Colonic mucosa (tissue), 4 donors: ENCODE measurements around the gene TRMT44. TPM values are rescaled to one million over a fixed set of nuclear protein-coding genes. Genes with fewer than 3 reads are reported as not detected.

ENCODE experiments used
- DNase-seq: peaks from one replicate; pipeline ENCODE4 v3.0.0-alpha.2; 2020
- H3K27ac ChIP-seq: fragments of 200-600 bp; one replicate; pipeline ENCODE4 v1.8.0; 2021
- H3K27me3 ChIP-seq: fragments of 200-600 bp; one replicate; pipeline ENCODE4 v1.8.0; 2021
- H3K36me3 ChIP-seq: fragments of 200-600 bp; one replicate; pipeline ENCODE4 v1.8.0; 2021
- H3K4me1 ChIP-seq: fragments of 200-600 bp; one replicate; pipeline ENCODE4 v1.8.0; 2021; ENCODE audit warnings: mild to moderate bottlenecking
- H3K4me3 ChIP-seq: fragments of 200-600 bp; one replicate; pipeline ENCODE4 v1.8.0; 2021
- H3K9ac ChIP-seq, 2 donors: one replicate each; pipeline ENCODE4 v1.7.0; 2013; ENCODE audit warnings: control low read depth in 2 of 2, low read depth in 2 of 2, low read length in 2 of 2
- H3K9me3 ChIP-seq: fragments of 200-600 bp; one replicate; pipeline ENCODE4 v1.8.0; 2021
- CTCF ChIP-seq: fragments of 200-600 bp; IDR thresholded peaks from one replicate; pipeline ENCODE4 v1.8.0; 2022; ENCODE audit warnings: antibody characterized with exemption, mild to moderate bottlenecking
- intact Hi-C: fragments of 100-400 bp; cut with DNase I; formaldehyde crosslinking; loops from one replicate; pipeline ENCODE4 v1.14.1; 2022
- total RNA-seq, 2 donors: library from RNA; stranded (reverse); fragmentation: NEBNext Ultra II Directional in 1 of 2; extraction: Animal tissue kit (Norgen Biotek cat#: 25700) in 1 of 2; gene quantifications; one replicate each; pipeline ENCODE4 v1.2.1, GENCODE V29; 2021
- donor health status: healthy.
- donor health status: DM: no; HTN: no; CAD: no.
- donor health status: DM: no; HTN: no; CAD: no.

TRMT44 gene
- total RNA-seq, 2 donors from 2014 or later: 10.3 to 15.6 TPM

GRCh38 chr4:8439168-8439567 lies 1.4 kb upstream of the TRMT44 start:
- TF ChIP-seq CTCF: no peak
- Histone ChIP-seq H3K27ac (peak overlapping the region; percentile 92), H3K27me3 (no peaks in the 10 kb centered on the region), H3K9me3 (no peaks in the 10 kb centered on the region), H3K4me1 (peaks cover 9% of the 10 kb centered on the region), H3K9ac (no peak overlapping the region), H3K36me3 (no peaks in the 10 kb centered on the region), H3K4me3 (no peak overlapping the region)
- intact Hi-C loops: no loop called here
- DNase-seq: no peak

DNA sequence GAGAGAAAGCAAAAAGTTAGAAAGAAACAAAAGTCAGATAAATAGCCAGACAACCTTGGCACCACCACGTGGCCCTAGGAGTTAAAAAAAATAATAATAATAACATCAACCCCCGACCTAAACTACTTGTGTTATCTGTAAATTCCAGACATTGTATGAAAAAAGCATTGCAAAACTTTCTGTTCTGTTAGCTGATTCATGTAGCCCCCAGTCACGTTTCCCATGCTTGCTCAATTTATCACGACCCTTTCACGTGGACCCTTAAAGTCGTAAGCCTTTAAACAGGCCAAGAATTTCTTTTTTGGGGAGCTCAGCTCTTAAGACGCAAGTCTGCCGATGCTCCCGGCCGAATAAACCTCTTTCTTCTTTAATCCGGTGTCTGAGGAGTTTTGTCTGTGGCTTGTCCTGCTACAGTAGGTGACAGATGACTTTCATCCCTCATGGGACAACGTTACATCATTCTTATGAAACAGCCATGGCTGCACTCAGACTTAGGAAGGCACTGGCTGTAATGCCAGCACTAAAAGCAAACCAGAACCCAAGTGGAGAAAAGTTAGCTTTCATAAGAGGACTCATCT lies 574 bp upstream of the TRMT44 start:
- Histone ChIP-seq H3K4me3 (peak overlapping the region; percentile 99), H3K4me1 (peaks cover 9% of the 10 kb centered on the region), H3K36me3 (no peaks in the 10 kb centered on the region), H3K27me3 (no peaks in the 10 kb centered on the region), H3K27ac (peak overlapping the region; percentile 92), H3K9me3 (no peaks in the 10 kb centered on the region), H3K9ac (peak overlapping the region; percentile 73 to 91)
- TF ChIP-seq CTCF: no peak
- no peak for DNase-seq
- intact Hi-C loops: no loop called here

- DNase-seq: no peak
- no peaks in the 10 kb centered on the region for H3K36me3 ChIP-seq
- H3K9me3 ChIP-seq: no peaks in the 10 kb centered on the region
- no peak overlapping the region for H3K27ac ChIP-seq
- peak overlapping the region; percentile 99 for H3K4me3 ChIP-seq
- peaks cover 9% of the 10 kb centered on the region for H3K4me1 ChIP-seq
- H3K9ac ChIP-seq: peak overlapping the region; percentile 75 to 91
- no peaks in the 10 kb centered on the region for H3K27me3 ChIP-seq
- no peak for TF ChIP-seq CTCF
- intact Hi-C loops: no loop called here
Observed at GRCh38 chr4:8441499-8442091, 1.0 kb downstream of the TRMT44 start.

GRCh38 chr4:8442596-8443358 lies 2.2 kb downstream of the TRMT44 start:
- no peak overlapping the region for H3K4me3 ChIP-seq
- intact Hi-C loops: no loop called here

DNA sequence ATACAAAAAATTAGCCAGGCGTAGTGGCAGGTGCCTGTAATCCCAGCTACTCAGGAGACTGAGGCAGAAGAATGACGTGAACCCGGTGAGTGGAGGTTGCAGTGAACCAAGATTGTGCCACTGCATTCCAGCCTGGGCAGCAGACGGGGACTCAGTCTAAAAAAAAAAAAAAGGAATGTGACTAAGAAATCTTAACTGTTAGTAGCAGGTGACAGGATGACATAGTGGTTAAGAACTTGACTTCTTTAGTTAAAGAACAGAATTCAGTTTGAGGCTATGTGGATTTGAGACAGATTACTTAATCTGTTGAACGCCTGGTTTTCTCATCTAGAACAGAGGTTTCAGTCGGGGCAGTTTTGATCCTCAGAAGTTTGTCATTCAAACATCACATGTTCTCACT lies 3.2 kb downstream of the TRMT44 start:
- H3K4me3 ChIP-seq: no peak overlapping the region
- intact Hi-C loops: no loop called here

More at GRCh38 chr4:8442596-8443358, 2.2 kb downstream of the TRMT44 start:
- Histone ChIP-seq H3K27me3 (no peaks in the 10 kb centered on the region), H3K36me3 (no peaks in the 10 kb centered on the region), H3K9me3 (no peaks in the 10 kb centered on the region), H3K9ac (no peak overlapping the region), H3K27ac (no peak overlapping the region), H3K4me1 (peaks cover 9% of the 10 kb centered on the region)
- no peak for TF ChIP-seq CTCF
- no peak for DNase-seq

More for the DNA sequence above, 3.2 kb downstream of the TRMT44 start:
- no peak overlapping the region for H3K27ac ChIP-seq
- TF ChIP-seq CTCF: no peak
- H3K27me3 ChIP-seq: no peaks in the 10 kb centered on the region
- no peak overlapping the region for H3K9ac ChIP-seq
- no peak for DNase-seq
- peaks cover 9% of the 10 kb centered on the region for H3K4me1 ChIP-seq
- H3K9me3 ChIP-seq: no peaks in the 10 kb centered on the region
- H3K36me3 ChIP-seq: no peaks in the 10 kb centered on the region
